A549 (cell line): ENCODE measurements around the gene TRMT61A. TPM values are rescaled to one million over a fixed set of nuclear protein-coding genes. Genes with fewer than 3 reads are reported as not detected.

Experiments
- ATAC-seq, 2 experiments: fragments of 200-7000 bp in 1 of 2; fragments of >200 bp in 1 of 2; cut with Nextera tagmentation in 1 of 2; cut with Tn5 transposase in 1 of 2; 3 replicates each; pipeline versions ENCODE4 v1.8.0 to v1.9.1; 2018 to 2020; ENCODE audit warnings: mild to moderate bottlenecking in 1 of 2, moderate library complexity in 1 of 2
- CTCF ChIA-PET: fragments of 300-600 bp; sonication (Branson Sonifier 250); formaldehyde crosslinking; extraction: SDS; loops from one replicate; lab custom pipeline; 2021; ENCODE audit warnings: antibody characterized with exemption, inconsistent platforms; lab: Yijun Ruan, JAX
- POLR2A ChIA-PET: fragments of 350-600 bp; formaldehyde crosslinking; extraction: SDS; loops from one replicate; lab custom pipeline; 2021; ENCODE audit warnings: antibody characterized with exemption, inconsistent platforms; lab: Yijun Ruan, JAX
- DNase-seq, 2 experiments: peaks; one replicate each; pipeline versions ENCODE4 v3.0.0 to v3.0.0-alpha.2; 2011 to 2016; ENCODE audit warnings: low read depth in 1 of 2, low spot score in 1 of 2
- FAIRE-seq: peaks from 2 replicates; lab custom pipeline; 2011; peaks lifted over from hg19 to GRCh38; lab: Jason Lieb, UNC
- H3K27ac ChIP-seq, 2 experiments: fragments of >200 bp; sonication (Bioruptor Twin); formaldehyde crosslinking; 3 replicates each; pipeline ENCODE4 v1.5.1; 2016 to 2017
- H3K4me1 ChIP-seq: fragments of >200 bp; sonication (Bioruptor Twin); formaldehyde crosslinking; 3 replicates; pipeline ENCODE4 v1.6.1; 2016
- H3K4me2 ChIP-seq: fragments of >200 bp; sonication (Bioruptor Twin); formaldehyde crosslinking; 3 replicates; pipeline ENCODE4 v1.6.1; 2016
- H3K4me3 ChIP-seq: fragments of >200 bp; sonication (Bioruptor Twin); formaldehyde crosslinking; 3 replicates; pipeline ENCODE4 v1.5.1; 2016
- H3K9me3 ChIP-seq: fragments of >200 bp; sonication (Bioruptor Twin); formaldehyde crosslinking; 3 replicates; pipeline ENCODE4 v1.6.1; 2016
- CBX2 ChIP-seq: fragments of 200-600 bp; sonication (generic); IDR thresholded peaks from 2 replicates; pipeline ENCODE4 v1.6.1; 2016; ENCODE audit warnings: low read depth, mild to moderate bottlenecking, borderline replicate concordance
- CTCF ChIP-seq: fragments of >200 bp; sonication (Bioruptor Twin); formaldehyde crosslinking; IDR thresholded peaks from 3 replicates; pipeline ENCODE4 v1.5.1; 2016
- EHF ChIP-seq: fragments of 250-450 bp; sonication (Bioruptor Pico); IDR thresholded peaks from 2 replicates; pipeline ENCODE4 v1.5.0; 2020; ENCODE audit warnings: mild to moderate bottlenecking
- EHMT2 ChIP-seq: fragments of 200-600 bp; sonication (generic); IDR thresholded peaks from 2 replicates; pipeline ENCODE4 v1.6.1; 2016; ENCODE audit warnings: antibody characterized with exemption, low read depth, mild to moderate bottlenecking, moderate library complexity
- ELK1 ChIP-seq: fragments of 150-350 bp; IDR thresholded peaks from 2 replicates; pipeline ENCODE4 v1.6.1; 2014; ENCODE audit warnings: low read depth, mild to moderate bottlenecking, low read length
- EP300 ChIP-seq, 2 experiments: fragments of >200 bp; sonication (Bioruptor Twin); formaldehyde crosslinking; IDR thresholded peaks; 2 replicates in 1 of 2; 3 replicates in 1 of 2; pipeline ENCODE4 v1.6.1; 2016 to 2017
- ESRRA ChIP-seq: fragments of 150-350 bp; IDR thresholded peaks from 2 replicates; pipeline ENCODE4 v1.6.1; 2014; ENCODE audit warnings: mild to moderate bottlenecking, low read length, borderline replicate concordance
- FOXS1 ChIP-seq: fragments of 250-450 bp; sonication (Bioruptor Pico); IDR thresholded peaks from 2 replicates; pipeline ENCODE4 v1.5.0; 2020; ENCODE audit warnings: mild to moderate bottlenecking, moderate library complexity
- GATA3 ChIP-seq: IDR thresholded peaks from 2 replicates; pipeline ENCODE4 v1.6.1; 2012; ENCODE audit warnings: borderline replicate concordance
- HDAC2 ChIP-seq: fragments of 200-600 bp; sonication (generic); IDR thresholded peaks from 2 replicates; pipeline ENCODE4 v1.6.1; 2016
- HMGXB4 ChIP-seq: fragments of 250-450 bp; sonication (Bioruptor Pico); IDR thresholded peaks from 2 replicates; pipeline ENCODE4 v1.5.0; 2021; ENCODE audit warnings: mild to moderate bottlenecking, moderate library complexity, borderline replicate concordance
- HOXA7 ChIP-seq: fragments of 250-450 bp; sonication (Bioruptor Pico); IDR thresholded peaks from 2 replicates; pipeline ENCODE4 v1.5.0; 2020; ENCODE audit warnings: mild to moderate bottlenecking, moderate library complexity
- HOXB5 ChIP-seq: fragments of 250-450 bp; sonication (Bioruptor Pico); IDR thresholded peaks from 2 replicates; pipeline ENCODE4 v1.5.0; 2020; ENCODE audit warnings: mild to moderate bottlenecking, moderate library complexity
- JUN ChIP-seq, 2 experiments: fragments of >200 bp; sonication (Bioruptor Twin); formaldehyde crosslinking; IDR thresholded peaks; 2 replicates in 1 of 2; 3 replicates in 1 of 2; pipeline ENCODE4 v1.6.1; 2016 to 2017
- JUNB ChIP-seq: fragments of >200 bp; sonication (Bioruptor Twin); formaldehyde crosslinking; IDR thresholded peaks from 2 replicates; pipeline ENCODE4 v1.6.1; 2016
- KDM1A ChIP-seq: fragments of 200-600 bp; sonication (generic); IDR thresholded peaks from 2 replicates; pipeline ENCODE4 v1.6.1; 2016; ENCODE audit warnings: low read depth, mild to moderate bottlenecking
- MAFK ChIP-seq: fragments of 450-650 bp; IDR thresholded peaks from 2 replicates; pipeline ENCODE4 v1.6.1; 2014; ENCODE audit not compliant: partially characterized antibody
- MAX ChIP-seq: IDR thresholded peaks from 2 replicates; pipeline ENCODE4 v1.6.1; 2012
- PBX3 ChIP-seq: IDR thresholded peaks from 2 replicates; pipeline ENCODE4 v1.6.1; 2012
- RAD21 ChIP-seq, 2 experiments: fragments of >200 bp in 1 of 2; sonication (Bioruptor Twin) in 1 of 2; formaldehyde crosslinking in 1 of 2; IDR thresholded peaks in 1 of 2; conservative IDR thresholded peaks in 1 of 2; 2 replicates in 1 of 2; 3 replicates in 1 of 2; pipeline ENCODE4 v1.6.1; 2012 to 2018; ENCODE audit warnings: inconsistent platforms in 1 of 2
- RARB ChIP-seq: fragments of 250-450 bp; sonication (Bioruptor Pico); IDR thresholded peaks from 2 replicates; pipeline ENCODE4 v1.8.0; 2021; ENCODE audit warnings: mild to moderate bottlenecking, moderate library complexity
- RCOR1 ChIP-seq: fragments of 150-350 bp; IDR thresholded peaks from 2 replicates; pipeline ENCODE4 v1.6.1; 2014; ENCODE audit warnings: antibody characterized with exemption, low read length, low read depth
- RFX5 ChIP-seq: fragments of 450-650 bp; IDR thresholded peaks from 2 replicates; pipeline ENCODE4 v1.7.1; 2014; ENCODE audit warnings: antibody characterized with exemption, mild to moderate bottlenecking, moderate library complexity
- SREBF2 ChIP-seq: fragments of 450-650 bp; IDR thresholded peaks from 2 replicates; pipeline ENCODE4 v1.6.1; 2014; ENCODE audit warnings: mild to moderate bottlenecking, moderate library complexity
- TFCP2L1 ChIP-seq: fragments of 250-450 bp; sonication (Bioruptor Pico); IDR thresholded peaks from 2 replicates; pipeline ENCODE4 v1.5.0; 2021; ENCODE audit warnings: mild to moderate bottlenecking
- ZC3H11A ChIP-seq: fragments of 450-650 bp; IDR thresholded peaks from 2 replicates; pipeline ENCODE4 v1.6.1; 2014; ENCODE audit warnings: antibody characterized with exemption, mild to moderate bottlenecking
- ZSCAN20 ChIP-seq: fragments of 250-450 bp; sonication (Bioruptor Pico); IDR thresholded peaks from 2 replicates; pipeline ENCODE4 v1.8.0; 2022; ENCODE audit warnings: mild to moderate bottlenecking, moderate library complexity
- WGBS: methylation state at CpG from one replicate; pipeline ENCODE4 v1.1.6; 2017; ENCODE audit errors: missing lambda C conversion rate; 5-methylcytosine and 5-hydroxymethylcytosine counted together
- polyA plus RNA-seq, 4 experiments: library from polyadenylated mRNA; depleted of rRNA in 3 of 4; stranded (reverse); fragments of >200 nt; fragmentation: RNase III in 1 of 4; extraction: RNeasy Plus Mini Kit Qiagen cat#74134 plus additional on column Dnase treatment in 1 of 4; gene quantifications; 2 replicates in 3 of 4; 3 replicates in 1 of 4; pipeline ENCODE4 v1.2.3, GENCODE V29; 2011 to 2017

Gene TRMT61A
- polyA plus RNA-seq, 2 of the 4 experiments (the other 2 are of a cell fraction) = 8.3 to 19.4 TPM

- H3K27ac ChIP-seq = no peak overlapping the region
- TF ChIP-seq GATA3 (no peak), HOXB5 (CRISPR knock-in tag) (no peak), MAFK (no peak), HDAC2 (no peak), EHF (no peak), KDM1A (no peak), CBX2 (no peak), ESRRA (no peak), HMGXB4 (CRISPR knock-in tag) (no peak), TFCP2L1 (CRISPR knock-in tag) (no peak), JUN (IDR thresholded peaks at IDR 0.05) (no peak), PBX3 (no peak), SREBF2 (no peak)
- DNase-seq = no peak
- H3K4me1 ChIP-seq = peaks cover 14% of the 10 kb centered on the region; the same call in 2 of the 3 replicates
- POLR2A ChIA-PET = no interaction called here
- no peaks in the 10 kb centered on the region for H3K9me3 ChIP-seq
- WGBS = 84% methylated on average over 21 of the region's 27 CpGs
- FAIRE-seq = no peak
- H3K4me3 ChIP-seq = no peak overlapping the region
- no peak overlapping the region for H3K4me2 ChIP-seq
- ATAC-seq = no peak
- CTCF ChIA-PET = interaction anchor here (0.6 to 28.8 kb wide), 6 partner anchors 10 to 352 kb away, joined by 3 to 489 read pairs (median 52); partner anchors contain the start of genes BAG5, CKB, COA8 and TRMT61A
Observed at GRCh38 chr14:103548463-103549351, 19.7 kb downstream of the TRMT61A start.

- Histone ChIP-seq H3K4me2 (no peak overlapping the region), H3K27ac (no peak overlapping the region), H3K4me1 (peaks cover 14% of the 10 kb centered on the region; the same call in 2 of the 3 replicates), H3K9me3 (no peaks in the 10 kb centered on the region), H3K4me3 (no peak overlapping the region)
- no peak for DNase-seq
- 85% methylated on average over 27 of the region's 30 CpGs for WGBS
- no peak for FAIRE-seq
- no peak for ATAC-seq
- ChIA-PET POLR2A (no interaction called here), CTCF (interaction anchor here (0.6 to 28.8 kb wide), 7 partner anchors 9 to 351 kb away, joined by 3 to 489 read pairs (median 4); partner anchors contain the start of genes BAG5, CKB, COA8 and TRMT61A)
- TF ChIP-seq EHMT2 = no peak
- TF ChIP-seq CTCF = no peak
- TF ChIP-seq ZC3H11A = no peak
- no peak for TF ChIP-seq FOXS1 (CRISPR knock-in tag)
- TF ChIP-seq RAD21 (conservative IDR thresholded peaks at IDR 0.05 in 1 of 2, IDR thresholded peaks at IDR 0.05 in 1 of 2) = no peak
- no peak for TF ChIP-seq RCOR1
- no peak for TF ChIP-seq MAX
- no peak for TF ChIP-seq RFX5
- no peak for TF ChIP-seq HOXB5 (CRISPR knock-in tag)
- no peak for TF ChIP-seq ELK1
- TF ChIP-seq HMGXB4 (CRISPR knock-in tag) = no peak
- TF ChIP-seq ZSCAN20 (CRISPR knock-in tag) = no peak
- TF ChIP-seq RARB = no peak
- no peak for TF ChIP-seq JUNB
- TF ChIP-seq HOXA7 (CRISPR knock-in tag) = no peak
- no peak for TF ChIP-seq EP300 (IDR thresholded peaks at IDR 0.05)
- TF ChIP-seq CBX2 = no peak
Observed at GRCh38 chr14:103549361-103550311, 20.6 kb downstream of the TRMT61A start.
